RCC 7860 (cell line): ENCODE measurements around the gene CRKL.

ENCODE experiments used
- DNase-seq: peaks from one replicate; pipeline ENCODE4 v3.0.0-alpha.2; 2015; ENCODE audit warnings: low spot score
- FAIRE-seq: peaks from 2 replicates; lab custom pipeline; 2012; peaks lifted over from hg19 to GRCh38; lab: Jason Lieb, UNC

CRKL gene

GRCh38 chr22:20979243-20979809 lies 62.1 kb downstream of the CRKL start:
- FAIRE-seq (no peak), DNase-seq (no peak)

- DNase-seq (no peak), FAIRE-seq (no peak)
Measured at GRCh38 chr22:20979940-20980453, 62.8 kb downstream of the CRKL start.

- FAIRE-seq, result no peak
- DNase-seq, result no peak
Measured at GRCh38 chr22:20980523-20980922, 63.3 kb downstream of the CRKL start.

- no peak for DNase-seq
- FAIRE-seq, result no peak
Measured at GRCh38 chr22:20980938-20981722, 63.9 kb downstream of the CRKL start.

- DNase-seq (peak; percentile 58), FAIRE-seq (no peak)
Measured at GRCh38 chr22:20981787-20982562, 64.8 kb downstream of the CRKL start, which contains the start of gene LZTR1. LZTR1 (plus strand) TSS chr22:20982297; CDS start chr22:20982372, 75 bp downstream.

GRCh38 chr22:20982563-20982882 lies 65.3 kb downstream of the CRKL start:
- no peak for DNase-seq
- FAIRE-seq, result no peak

GRCh38 chr22:20983081-20983771 lies 66.0 kb downstream of the CRKL start:
- FAIRE-seq (no peak), DNase-seq (no peak)

- FAIRE-seq, result no peak
- no peak for DNase-seq
Measured at GRCh38 chr22:20985720-20986119, 68.5 kb downstream of the CRKL start.

GRCh38 chr22:20986365-20986764 lies 69.2 kb downstream of the CRKL start:
- FAIRE-seq, result no peak

GRCh38 chr22:20987375-20987774 lies 70.2 kb downstream of the CRKL start:
- DNase-seq (no peak), FAIRE-seq (no peak)

More at GRCh38 chr22:20986365-20986764, 69.2 kb downstream of the CRKL start:
- no peak for DNase-seq

- DNase-seq (no peak), FAIRE-seq (no peak)
Measured at GRCh38 chr22:20988573-20989322, 71.5 kb downstream of the CRKL start.

- FAIRE-seq, result no peak
- DNase-seq, result no peak
Measured at GRCh38 chr22:20989323-20990138, 72.3 kb downstream of the CRKL start.

- FAIRE-seq, result no peak
- DNase-seq, result no peak
Measured at GRCh38 chr22:20990184-20991180, 73.3 kb downstream of the CRKL start.

GRCh38 chr22:20991252-20992055 lies 74.2 kb downstream of the CRKL start:
- FAIRE-seq, result no peak
- DNase-seq, result no peak

- FAIRE-seq, result no peak
Measured at GRCh38 chr22:20992056-20992442, 74.8 kb downstream of the CRKL start.

GRCh38 chr22:20992456-20993303 lies 75.5 kb downstream of the CRKL start:
- no peak for DNase-seq
- no peak for FAIRE-seq

More at GRCh38 chr22:20992056-20992442, 74.8 kb downstream of the CRKL start:
- DNase-seq, result no peak
